DOHH2 (cell line): ENCODE results near the gene FXYD7.

Experiments used
- EZH2phosphoT487 ChIP-seq: fragments of 200-600 bp; sonication (generic); IDR thresholded peaks from 2 replicates; pipeline ENCODE4 v1.6.1; 2017; ENCODE audit warnings: borderline replicate concordance, mild to moderate bottlenecking, antibody characterized with exemption, low read length, moderate library complexity, mixed read lengths
- TF ChIP-seq, protein P1 (sequence below): fragments of 200-600 bp; sonication (generic); IDR thresholded peaks from one replicate; pipeline ENCODE4 v1.5.1; 2014; ENCODE audit warnings: antibody characterized with exemption, mild to moderate bottlenecking, low read depth, low read length; ENCODE audit not compliant: poor library complexity, severe bottlenecking

DNA sequence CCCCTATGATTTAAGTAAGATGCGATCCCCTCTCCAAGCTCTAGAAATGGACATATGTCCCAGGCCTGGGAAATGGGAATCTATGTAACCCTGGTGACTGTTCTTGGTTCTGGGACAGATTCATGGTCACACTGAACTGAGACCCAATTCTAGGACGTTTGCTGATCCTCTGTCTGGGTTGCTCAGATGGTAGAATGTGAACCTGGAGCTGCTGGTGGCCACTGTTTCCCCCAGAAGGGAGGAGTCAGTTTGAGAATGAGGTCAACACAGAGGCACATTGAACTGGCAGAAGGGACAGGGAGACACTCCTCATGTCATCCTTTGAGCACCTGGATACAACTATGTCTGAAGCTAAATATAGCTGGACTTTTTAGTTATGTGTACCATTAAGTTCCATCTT is 56.4 kb downstream of the FXYD7 start:
- TF ChIP-seq, protein P1, sequence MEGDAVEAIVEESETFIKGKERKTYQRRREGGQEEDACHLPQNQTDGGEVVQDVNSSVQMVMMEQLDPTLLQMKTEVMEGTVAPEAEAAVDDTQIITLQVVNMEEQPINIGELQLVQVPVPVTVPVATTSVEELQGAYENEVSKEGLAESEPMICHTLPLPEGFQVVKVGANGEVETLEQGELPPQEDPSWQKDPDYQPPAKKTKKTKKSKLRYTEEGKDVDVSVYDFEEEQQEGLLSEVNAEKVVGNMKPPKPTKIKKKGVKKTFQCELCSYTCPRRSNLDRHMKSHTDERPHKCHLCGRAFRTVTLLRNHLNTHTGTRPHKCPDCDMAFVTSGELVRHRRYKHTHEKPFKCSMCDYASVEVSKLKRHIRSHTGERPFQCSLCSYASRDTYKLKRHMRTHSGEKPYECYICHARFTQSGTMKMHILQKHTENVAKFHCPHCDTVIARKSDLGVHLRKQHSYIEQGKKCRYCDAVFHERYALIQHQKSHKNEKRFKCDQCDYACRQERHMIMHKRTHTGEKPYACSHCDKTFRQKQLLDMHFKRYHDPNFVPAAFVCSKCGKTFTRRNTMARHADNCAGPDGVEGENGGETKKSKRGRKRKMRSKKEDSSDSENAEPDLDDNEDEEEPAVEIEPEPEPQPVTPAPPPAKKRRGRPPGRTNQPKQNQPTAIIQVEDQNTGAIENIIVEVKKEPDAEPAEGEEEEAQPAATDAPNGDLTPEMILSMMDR: no peak
- TF ChIP-seq EZH2phosphoT487: no peak
